ENCODE results near the gene OR6S1.

- TF ChIP-seq ATF3 (IDR thresholded peaks at IDR 0.05) (no peak), CTCF (IDR thresholded peaks at IDR 0.05; ENCODE audit: low read depth, low read length, missing input control) (no peak), EGR1 (IDR thresholded peaks at IDR 0.05; ENCODE audit: low read depth in 2 of 2) (no peak), RAD21 (IDR thresholded peaks at IDR 0.05) (no peak)
Measured at GRCh38 chr14:20615996-20616395, 25.5 kb downstream of the OR6S1 start.
